BLaER1 treated with 17β-estradiol and CSF1 and Interleukin-3, amounts not matched to agents 10 nM and 100 nM (cell line): ENCODE results near the gene NFKBIZ.
A peak's percentile ranks its signal among the peaks of the same experiment; 100 is the strongest.
"Not testable (repeated sequence)": the region's sequence is repeated elsewhere in the genome, so short reads cannot be mapped to it uniquely, and the experiment has no call there.

Source experiments
- H3K27ac ChIP-seq, 11 experiments: shearing (Covaris generic); formaldehyde crosslinking; 2 replicates each; pipeline ENCODE4 v1.8.1; 2022
- H3K27me3 ChIP-seq, 11 experiments: shearing (Covaris generic); formaldehyde crosslinking; 2 replicates each; pipeline ENCODE4 v1.8.1; 2022
- H3K36me3 ChIP-seq, 11 experiments: shearing (Covaris generic); formaldehyde crosslinking; 2 replicates each; pipeline ENCODE4 v1.8.1; 2022
- H3K4me1 ChIP-seq, 10 experiments: shearing (Covaris generic); formaldehyde crosslinking; 2 replicates each; pipeline ENCODE4 v1.8.1; 2022
- H3K4me2 ChIP-seq, 11 experiments: shearing (Covaris generic); formaldehyde crosslinking; 2 replicates each; pipeline ENCODE4 v1.8.1; 2022
- H3K4me3 ChIP-seq, 10 experiments: shearing (Covaris generic); formaldehyde crosslinking; 2 replicates each; pipeline ENCODE4 v1.8.1; 2022
- H3K9ac ChIP-seq, 11 experiments: shearing (Covaris generic); formaldehyde crosslinking; 2 replicates each; pipeline ENCODE4 v1.8.1; 2022
- H3K9me3 ChIP-seq, 11 experiments: shearing (Covaris generic); formaldehyde crosslinking; replicated peaks in 1 of 11; 2 replicates each; pipeline ENCODE4 v1.8.1; 2022
- H4K20me1 ChIP-seq, 11 experiments: shearing (Covaris generic); formaldehyde crosslinking; 2 replicates each; pipeline ENCODE4 v1.8.1; 2022
- Cebpa-rat ChIP-seq, 11 experiments: shearing (Covaris generic); IDR thresholded peaks; 2 replicates each; pipeline ENCODE4 v1.8.1; 2022

Gene NFKBIZ

GRCh38 chr3:101879102-101879501 is 29.8 kb downstream of the NFKBIZ start:
- Histone ChIP-seq H3K36me3 (no peaks in the 10 kb centered on the region), H3K9ac (peak overlapping the region in 2 of 11 experiments; percentile 3 to 36; a peak in 1 of 22 replicates), H3K4me1 (peaks cover 6 to 81% (median 29%) of the 10 kb centered on the region in 10 experiments; a peak in 17 of 20 replicates), H3K27ac (peak overlapping the region in 6 of 11 experiments; percentile 38 to 83 (median 69); a peak in 10 of 22 replicates), H3K4me2 (peak overlapping the region in 8 of 11 experiments; percentile 38 to 80 (median 68); a peak in 16 of 22 replicates), H3K27me3 (no peaks in the 10 kb centered on the region), H3K4me3 (no peak overlapping the region), H3K9me3 (peaks cover 0 to 39% (median 0%) of the 10 kb centered on the region in 11 experiments; a peak in 7 of 22 replicates), H4K20me1 (no peaks in the 10 kb centered on the region)
- no peak for TF ChIP-seq Cebpa-rat (IDR thresholded peaks at IDR 0.05)

DNA sequence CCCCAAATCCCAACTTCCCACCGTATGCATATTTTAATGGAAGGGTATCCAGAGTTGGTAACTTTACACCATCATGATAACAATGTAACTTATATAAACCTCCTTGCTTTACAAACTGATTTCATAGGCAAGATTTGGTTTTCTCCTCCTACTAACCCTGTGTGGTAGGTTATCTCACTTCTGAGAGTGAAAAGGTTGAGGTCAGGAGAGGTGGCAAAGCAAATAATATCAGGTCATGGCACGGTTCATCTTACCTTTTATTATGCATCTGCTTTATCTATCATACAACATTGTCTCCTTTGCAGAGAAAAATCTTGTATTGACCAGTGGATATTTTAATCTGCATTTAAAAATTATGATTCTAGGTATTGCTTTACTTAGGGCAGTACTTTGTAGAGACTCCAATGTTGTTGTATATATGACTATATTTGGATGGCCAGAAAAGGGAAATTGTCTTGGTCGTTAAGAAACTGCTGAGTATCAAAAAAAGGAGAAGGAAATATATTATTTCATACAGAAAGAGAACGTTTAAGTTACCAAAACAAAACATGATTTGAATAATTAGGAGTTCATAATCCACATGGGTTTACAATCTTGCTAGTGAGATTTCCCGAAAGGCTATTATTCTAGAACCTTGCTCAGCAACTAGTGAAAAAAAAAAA is 30.4 kb downstream of the NFKBIZ start:
- H3K27me3 ChIP-seq, result no peaks in the 10 kb centered on the region
- peaks cover 6 to 78% (median 29%) of the 10 kb centered on the region in 10 experiments; a peak in 17 of 20 replicates for H3K4me1 ChIP-seq
- H3K27ac ChIP-seq, result peak overlapping the region in 8 of 11 experiments; percentile 27 to 83 (median 60); a peak in 14 of 22 replicates
- no peak for TF ChIP-seq Cebpa-rat (IDR thresholded peaks at IDR 0.05)
- peak overlapping the region in 9 of 11 experiments; percentile 27 to 80 (median 67); a peak in 18 of 22 replicates for H3K4me2 ChIP-seq
- no peaks in the 10 kb centered on the region for H4K20me1 ChIP-seq
- peak overlapping the region in 3 of 11 experiments; percentile 3 to 50 (median 36); a peak in 6 of 22 replicates for H3K9ac ChIP-seq
- peaks cover 0 to 33% (median 0%) of the 10 kb centered on the region in 11 experiments; a peak in 7 of 22 replicates for H3K9me3 ChIP-seq
- no peak overlapping the region for H3K4me3 ChIP-seq
- no peaks in the 10 kb centered on the region for H3K36me3 ChIP-seq

DNA sequence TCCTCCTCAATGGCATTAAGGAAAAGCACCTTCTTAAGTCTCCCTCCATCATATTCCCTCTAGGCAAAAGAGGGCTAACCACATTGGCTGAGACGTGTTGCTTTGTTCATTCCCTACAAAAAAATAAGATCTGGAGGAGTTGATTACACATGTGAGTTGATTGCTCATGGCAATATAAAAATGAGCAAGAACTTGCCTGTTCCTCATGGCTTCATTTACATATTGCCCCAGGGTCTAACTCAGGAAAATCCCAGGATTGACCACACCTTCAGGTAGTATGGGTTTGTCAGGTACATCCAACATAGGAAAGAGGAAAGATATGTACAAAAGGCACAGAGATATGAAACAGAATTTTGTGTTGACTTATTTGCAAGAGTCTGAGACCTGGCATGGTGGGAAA is 35.5 kb downstream of the NFKBIZ start:
- Histone ChIP-seq H3K9me3 (peaks cover 0 to 28% (median 5%) of the 10 kb centered on the region in 11 experiments; a peak in 10 of 22 replicates), H3K4me1 (peaks cover 3 to 56% (median 19%) of the 10 kb centered on the region in 10 experiments; a peak in 17 of 20 replicates), H4K20me1 (no peaks in the 10 kb centered on the region), H3K4me2 (no peak overlapping the region; a peak in 1 of 22 replicates), H3K27me3 (no peaks in the 10 kb centered on the region), H3K9ac (no peak overlapping the region), H3K36me3 (no peaks in the 10 kb centered on the region), H3K27ac (no peak overlapping the region), H3K4me3 (no peak overlapping the region)
- no peak for TF ChIP-seq Cebpa-rat (IDR thresholded peaks at IDR 0.05)

- not testable (repeated sequence) for H3K27me3 ChIP-seq, H3K4me3 ChIP-seq, H3K36me3 ChIP-seq, H3K4me2 ChIP-seq, H3K9ac ChIP-seq, H3K27ac ChIP-seq, H4K20me1 ChIP-seq
- Histone ChIP-seq H3K9me3 (peaks cover 0 to 28% (median 5%) of the 10 kb centered on the region in 11 experiments; a peak in 10 of 22 replicates), H3K4me1 (peaks cover 0 to 56% (median 19%) of the 10 kb centered on the region in 10 experiments; a peak in 14 of 20 replicates)
Measured at GRCh38 chr3:101885584-101885983, 36.3 kb downstream of the NFKBIZ start.

DNA sequence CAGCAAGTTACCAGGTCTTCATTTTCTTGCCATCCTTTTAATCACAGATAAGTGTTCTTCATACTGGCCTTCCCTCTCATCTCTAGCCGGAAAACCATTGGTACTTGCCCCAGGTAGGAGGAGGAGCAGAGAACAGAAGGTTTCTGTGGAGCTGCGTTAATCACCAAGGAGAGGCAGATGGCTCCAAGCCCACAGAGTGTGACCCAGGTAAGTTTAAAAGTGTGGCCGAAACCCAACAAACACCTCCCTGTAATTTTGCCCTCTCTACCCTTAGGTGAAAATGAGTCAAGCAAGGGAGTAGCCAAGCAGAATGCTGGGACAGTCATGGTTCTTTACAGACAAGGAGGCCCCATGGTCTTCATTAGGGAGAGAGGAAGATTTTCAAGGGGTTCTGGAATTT is 37.3 kb downstream of the NFKBIZ start:
- Histone ChIP-seq H3K4me1 (peaks cover 0 to 49% (median 16%) of the 10 kb centered on the region in 10 experiments; a peak in 11 of 20 replicates), H3K9me3 (peaks cover 0 to 19% (median 5%) of the 10 kb centered on the region in 11 experiments; a peak in 10 of 22 replicates), H3K27ac (no peak overlapping the region), H3K4me2 (no peak overlapping the region), H3K36me3 (no peaks in the 10 kb centered on the region), H3K9ac (no peak overlapping the region), H4K20me1 (no peaks in the 10 kb centered on the region), H3K4me3 (no peak overlapping the region), H3K27me3 (no peaks in the 10 kb centered on the region)
- no peak for TF ChIP-seq Cebpa-rat (IDR thresholded peaks at IDR 0.05)

DNA sequence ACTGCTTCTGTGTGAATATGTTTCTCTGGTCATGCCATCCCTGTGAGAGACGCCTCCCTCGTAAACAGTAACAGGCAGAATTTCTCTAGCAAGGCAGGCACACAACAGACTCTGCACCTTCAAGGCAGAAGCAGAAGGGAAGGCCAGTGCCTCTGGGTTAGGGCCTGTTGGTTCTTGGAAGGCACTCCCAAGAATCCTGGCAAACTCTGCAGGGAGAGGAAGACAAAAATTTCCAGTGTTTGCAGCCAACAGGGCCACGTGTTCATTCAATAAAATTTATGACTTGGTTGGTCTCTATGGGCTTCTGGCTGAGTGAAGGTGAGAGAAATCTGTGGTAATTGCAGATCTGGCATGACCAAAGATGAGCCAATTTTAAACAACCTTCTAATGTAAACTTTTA is 39.3 kb downstream of the NFKBIZ start:
- Histone ChIP-seq H3K4me3 (no peak overlapping the region), H3K4me2 (peak overlapping the region in 6 of 11 experiments; percentile 7 to 73 (median 38); a peak in 9 of 22 replicates), H3K36me3 (no peaks in the 10 kb centered on the region), H3K27ac (peak overlapping the region in 2 of 11 experiments; percentile 33 to 43; a peak in 3 of 22 replicates), H3K27me3 (no peaks in the 10 kb centered on the region), H3K9ac (no peak overlapping the region), H3K4me1 (peaks cover 0 to 57% (median 16%) of the 10 kb centered on the region in 10 experiments; a peak in 11 of 20 replicates), H4K20me1 (no peaks in the 10 kb centered on the region), H3K9me3 (peaks cover 0 to 27% (median 7%) of the 10 kb centered on the region in 11 experiments; a peak in 13 of 22 replicates)
- no peak for TF ChIP-seq Cebpa-rat (IDR thresholded peaks at IDR 0.05)

DNA sequence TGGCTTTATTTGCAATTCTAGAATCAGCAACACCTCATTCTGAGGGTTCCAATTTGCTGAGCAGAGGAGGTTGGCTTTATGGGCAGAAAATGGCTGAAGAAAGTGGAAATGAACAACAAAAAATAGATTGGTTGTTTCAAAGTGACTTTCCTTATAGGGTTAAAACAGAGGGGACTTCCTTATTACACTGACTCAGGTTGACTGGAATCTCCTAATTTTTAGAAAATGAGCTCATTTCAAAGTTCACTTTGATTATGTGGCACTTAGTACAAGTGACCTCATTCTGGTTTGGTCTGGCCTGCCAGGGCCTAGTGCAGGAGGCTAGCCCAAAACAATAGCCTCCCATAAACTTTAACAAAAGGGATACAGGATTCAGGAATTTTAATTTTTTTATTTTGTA is 41.4 kb downstream of the NFKBIZ start:
- H3K36me3 ChIP-seq, result 0 out of 22 replicates have a peak, but pooled peaks cover 0 to 5% (median 0%) of the 10 kb centered on the region in 11 experiments
- H3K27ac ChIP-seq, result peak overlapping the region in 6 of 11 experiments; percentile 22 to 80 (median 56); a peak in 7 of 22 replicates
- peaks cover 0 to 73% (median 16%) of the 10 kb centered on the region in 10 experiments; a peak in 11 of 20 replicates for H3K4me1 ChIP-seq
- H3K4me2 ChIP-seq, result peak overlapping the region in 5 of 11 experiments; percentile 21 to 73 (median 61); a peak in 8 of 22 replicates
- H3K27me3 ChIP-seq, result no peaks in the 10 kb centered on the region
- no peaks in the 10 kb centered on the region for H4K20me1 ChIP-seq
- peak overlapping the region in 2 of 11 experiments; percentile 47 to 53; a peak in 4 of 22 replicates for H3K9ac ChIP-seq
- H3K9me3 ChIP-seq, result peaks cover 0 to 40% (median 18%) of the 10 kb centered on the region in 11 experiments; a peak in 13 of 22 replicates
- H3K4me3 ChIP-seq, result no peak overlapping the region
- TF ChIP-seq Cebpa-rat (IDR thresholded peaks at IDR 0.05), result no peak

DNA sequence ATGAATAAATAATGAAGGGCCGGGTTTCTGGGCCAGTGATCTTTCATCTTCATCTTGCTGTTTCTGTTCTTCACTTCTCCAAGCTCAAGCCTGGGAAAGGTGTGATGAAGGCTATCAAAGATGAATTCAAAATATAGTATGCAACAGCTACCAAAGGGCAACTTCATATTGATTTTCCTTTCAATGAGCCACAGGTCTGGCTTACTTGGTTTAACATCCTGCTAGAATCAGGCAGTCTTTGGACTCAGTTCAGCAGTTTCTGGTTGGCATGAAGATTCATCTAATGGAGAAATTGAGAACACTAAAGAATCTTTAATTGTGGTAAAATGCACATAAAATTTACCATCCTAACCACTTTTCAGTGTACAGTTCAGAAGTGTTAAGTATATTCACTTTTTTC is 43.3 kb downstream of the NFKBIZ start:
- Histone ChIP-seq H4K20me1 (no peaks in the 10 kb centered on the region), H3K4me2 (peak overlapping the region in 3 of 11 experiments; percentile 3 to 45 (median 26); a peak in 3 of 22 replicates), H3K9me3 (peaks cover 12 to 48% (median 31%) of the 10 kb centered on the region in 11 experiments; a peak in 20 of 22 replicates), H3K36me3 (peaks cover 0 to 11% (median 0%) of the 10 kb centered on the region in 11 experiments; a peak in 1 of 22 replicates), H3K9ac (no peak overlapping the region), H3K4me1 (peaks cover under 1 to 76% (median 20%) of the 10 kb centered on the region in 10 experiments; a peak in 19 of 20 replicates), H3K27me3 (no peaks in the 10 kb centered on the region), H3K4me3 (no peak overlapping the region), H3K27ac (peak overlapping the region in 3 of 11 experiments; percentile 2 to 34 (median 4); a peak in 5 of 22 replicates)
- TF ChIP-seq Cebpa-rat (IDR thresholded peaks at IDR 0.05), result no peak
